Measurements from ENCODE around the gene CPNE1. TPM values are rescaled to one million over a fixed set of nuclear protein-coding genes. Genes with fewer than 3 reads are reported as not detected.
A peak's percentile ranks its signal among the peaks of the same experiment; 100 is the strongest.

Gene CPNE1
- total RNA-seq, 1 experiment from 2014 or later = 194 TPM

DNA sequence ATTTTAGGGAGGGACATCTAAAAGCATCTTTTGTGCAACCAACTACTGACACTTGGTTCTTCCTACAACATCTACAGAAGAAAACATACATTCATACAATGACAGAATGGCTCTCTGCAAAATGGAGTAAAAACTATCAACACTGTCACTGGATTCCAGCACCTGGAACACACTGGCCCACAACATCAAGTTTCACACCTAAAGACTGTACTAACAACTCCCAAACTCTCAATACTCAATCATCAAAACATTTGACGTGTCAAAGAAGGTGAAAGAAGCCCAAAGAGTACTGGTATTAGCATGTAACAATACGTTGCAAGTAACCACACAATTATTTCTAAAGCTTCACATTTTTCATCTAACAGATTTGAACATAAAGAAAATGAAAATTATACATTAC is 2.1 kb downstream of the CPNE1 start:
- no TSS peak for BruUV-seq (replicated peaks)
- H3K36me3 Mint-ChIP-seq (ENCODE audit: insufficient read depth, unreplicated experiment) = peaks cover 13% of the 10 kb centered on the region
- no peaks in the 10 kb centered on the region for H3K9me3 Mint-ChIP-seq (ENCODE audit: unreplicated experiment)
- DNase-seq (ENCODE audit: unreplicated experiment) = no peak
- no peaks in the 10 kb centered on the region for H3K27me3 Mint-ChIP-seq (ENCODE audit: insufficient read depth, unreplicated experiment)
- no peak for TF ChIP-seq CTCF (IDR thresholded peaks at IDR 0.05; ENCODE audit: unreplicated experiment)
- H3K4me3 Mint-ChIP-seq (ENCODE audit: unreplicated experiment) = peak overlapping the region; percentile 94
- H3K27ac Mint-ChIP-seq (ENCODE audit: low read depth, unreplicated experiment) = peak overlapping the region; percentile 98
- intact Hi-C loops (cut with micrococcal nuclease) = loop anchor here (5.0 to 10.0 kb wide), 2 partner anchors 45 to 98 kb away; partner anchors contain the start of gene SPAG4
- ChIA-PET CTCF (interaction anchor here (0.7 to 0.8 kb wide), 2 partner anchors 192 to 280 kb away, joined by 3 read pairs; no protein-coding TSS in a partner anchor), POLR2A (interaction anchor here (0.7 to 7.8 kb wide), 22 partner anchors 8 to 358 kb away, joined by 3 to 124 read pairs (median 10); partner anchors contain the start of genes CEP250, NFS1, PHF20 and RBM39)
- peaks cover 20% of the 10 kb centered on the region for H3K4me1 Mint-ChIP-seq (ENCODE audit: insufficient read depth, unreplicated experiment)

GRCh38 chr20:35661908-35662307 is 2.8 kb downstream of the CPNE1 start:
- H3K9me3 Mint-ChIP-seq (ENCODE audit: unreplicated experiment) = no peaks in the 10 kb centered on the region
- ChIA-PET POLR2A (interaction anchor here (0.7 to 7.8 kb wide), 16 partner anchors 8 to 354 kb away, joined by 3 to 124 read pairs (median 8); partner anchors contain the start of genes CEP250, NFS1, RBM39 and ROMO1), CTCF (interaction anchor here (0.7 to 0.8 kb wide), 2 partner anchors 192 to 280 kb away, joined by 3 read pairs; no protein-coding TSS in a partner anchor)
- H3K4me3 Mint-ChIP-seq (ENCODE audit: unreplicated experiment) = peak overlapping the region; percentile 94
- intact Hi-C loops (cut with micrococcal nuclease) = loop anchor here (5.0 to 10.0 kb wide), 2 partner anchors 45 to 97 kb away; partner anchors contain the start of gene SPAG4
- no TSS peak for BruUV-seq (replicated peaks)
- peaks cover 20% of the 10 kb centered on the region for H3K36me3 Mint-ChIP-seq (ENCODE audit: insufficient read depth, unreplicated experiment)
- peak overlapping the region; percentile 98 for H3K27ac Mint-ChIP-seq (ENCODE audit: low read depth, unreplicated experiment)
- H3K4me1 Mint-ChIP-seq (ENCODE audit: insufficient read depth, unreplicated experiment) = peaks cover 26% of the 10 kb centered on the region
- H3K27me3 Mint-ChIP-seq (ENCODE audit: insufficient read depth, unreplicated experiment) = no peaks in the 10 kb centered on the region
- TF ChIP-seq CTCF (IDR thresholded peaks at IDR 0.05; ENCODE audit: unreplicated experiment) = no peak
- no peak for DNase-seq (ENCODE audit: unreplicated experiment)

GRCh38 chr20:35661053-35661452 is 3.6 kb downstream of the CPNE1 start:
- H3K4me1 Mint-ChIP-seq (ENCODE audit: insufficient read depth, unreplicated experiment) = peaks cover 26% of the 10 kb centered on the region
- peaks cover 28% of the 10 kb centered on the region for H3K36me3 Mint-ChIP-seq (ENCODE audit: insufficient read depth, unreplicated experiment)
- no peaks in the 10 kb centered on the region for H3K9me3 Mint-ChIP-seq (ENCODE audit: unreplicated experiment)
- ChIA-PET POLR2A (interaction anchor here (0.6 to 7.8 kb wide), 17 partner anchors 9 to 354 kb away, joined by 3 to 124 read pairs (median 6); partner anchors contain the start of genes CEP250, NFS1, RBM39 and ROMO1), CTCF (no interaction called here)
- H3K27me3 Mint-ChIP-seq (ENCODE audit: insufficient read depth, unreplicated experiment) = no peaks in the 10 kb centered on the region
- TF ChIP-seq CTCF (IDR thresholded peaks at IDR 0.05; ENCODE audit: unreplicated experiment) = no peak
- DNase-seq (ENCODE audit: unreplicated experiment) = no peak
- peak overlapping the region; percentile 98 for H3K27ac Mint-ChIP-seq (ENCODE audit: low read depth, unreplicated experiment)
- intact Hi-C loops (cut with micrococcal nuclease) = loop anchor here (5.0 to 10.0 kb wide), 2 partner anchors 44 to 96 kb away; partner anchors contain the start of gene SPAG4
- BruUV-seq (replicated peaks) = no TSS peak
- peak overlapping the region; percentile 94 for H3K4me3 Mint-ChIP-seq (ENCODE audit: unreplicated experiment)

- H3K4me3 Mint-ChIP-seq (ENCODE audit: unreplicated experiment) = peak overlapping the region; percentile 94
- intact Hi-C loops (cut with micrococcal nuclease) = loop anchor here (5.0 to 10.0 kb wide), 2 partner anchors 43 to 96 kb away; partner anchors contain the start of gene SPAG4
- peaks cover 28% of the 10 kb centered on the region for H3K36me3 Mint-ChIP-seq (ENCODE audit: insufficient read depth, unreplicated experiment)
- ChIA-PET POLR2A (interaction anchor here (0.8 to 7.8 kb wide), 15 partner anchors 8 to 294 kb away, joined by 3 to 124 read pairs (median 6); partner anchors contain the start of genes CEP250, NFS1, RBM39 and ROMO1), CTCF (interaction anchor here (0.6 to 1.3 kb wide), 3 partner anchors 9 to 148 kb away, joined by 3 to 4 read pairs (median 3); no protein-coding TSS in a partner anchor)
- H3K9me3 Mint-ChIP-seq (ENCODE audit: unreplicated experiment) = no peaks in the 10 kb centered on the region
- no peak for DNase-seq (ENCODE audit: unreplicated experiment)
- peaks cover 26% of the 10 kb centered on the region for H3K4me1 Mint-ChIP-seq (ENCODE audit: insufficient read depth, unreplicated experiment)
- H3K27ac Mint-ChIP-seq (ENCODE audit: low read depth, unreplicated experiment) = no peak overlapping the region
- BruUV-seq (replicated peaks) = no TSS peak
- H3K27me3 Mint-ChIP-seq (ENCODE audit: insufficient read depth, unreplicated experiment) = no peaks in the 10 kb centered on the region
- no peak for TF ChIP-seq CTCF (IDR thresholded peaks at IDR 0.05; ENCODE audit: unreplicated experiment)
Observed at GRCh38 chr20:35660122-35660937, 4.4 kb downstream of the CPNE1 start.

All from MCF 10A (cell line).